Effector CD4-positive, alpha-beta T cell (primary cell): ENCODE measurements around the gene AVL9.

Experiments used
- DNase-seq: peaks from one replicate; pipeline ENCODE4 v3.0.0-alpha.2; 2020

AVL9 gene

DNA sequence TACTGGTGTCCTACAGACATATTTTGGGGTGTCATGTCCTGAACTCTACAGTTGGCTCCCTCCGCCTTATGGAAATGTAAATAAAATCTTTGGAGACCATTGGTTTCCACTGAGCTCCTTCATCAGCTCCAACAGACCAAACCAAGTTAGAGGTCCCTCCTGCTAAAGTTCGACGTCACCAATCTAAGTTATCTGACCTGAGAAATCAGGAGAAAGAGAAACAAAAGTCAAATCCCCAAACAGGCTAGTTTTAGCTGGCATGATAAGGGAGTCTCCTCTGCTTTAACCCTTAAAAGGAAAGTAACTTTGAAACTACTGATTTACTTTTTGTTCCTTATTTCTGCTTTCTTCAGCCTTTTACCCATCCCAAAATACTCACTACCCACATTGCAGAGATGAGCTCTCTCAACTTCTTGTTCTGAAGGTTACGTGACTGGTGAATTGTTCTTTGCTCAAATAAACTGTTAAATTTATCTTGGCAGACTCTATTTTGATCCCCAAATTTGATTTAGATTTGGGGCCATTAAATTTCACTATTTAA is 39.9 kb downstream of the AVL9 start:
- no peak for DNase-seq

DNA sequence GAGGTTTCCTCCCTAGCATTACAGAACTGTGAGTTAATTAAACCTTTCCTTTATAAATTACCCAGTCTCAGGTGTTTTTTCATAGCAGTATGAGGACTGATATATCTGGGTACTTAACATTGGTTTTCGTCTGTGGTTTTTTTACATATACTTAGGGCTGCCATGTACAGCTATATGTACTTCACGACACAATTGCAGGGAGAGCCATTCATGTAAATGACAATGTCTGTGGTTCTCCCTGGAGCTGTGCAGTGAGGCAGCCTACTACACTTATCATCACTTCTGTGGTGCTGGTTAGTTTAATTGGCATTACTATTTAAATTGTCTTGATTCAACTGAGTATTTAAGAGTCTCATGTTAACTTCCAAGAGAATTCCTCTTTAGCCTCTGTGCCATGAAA is 40.7 kb downstream of the AVL9 start:
- no peak for DNase-seq

DNA sequence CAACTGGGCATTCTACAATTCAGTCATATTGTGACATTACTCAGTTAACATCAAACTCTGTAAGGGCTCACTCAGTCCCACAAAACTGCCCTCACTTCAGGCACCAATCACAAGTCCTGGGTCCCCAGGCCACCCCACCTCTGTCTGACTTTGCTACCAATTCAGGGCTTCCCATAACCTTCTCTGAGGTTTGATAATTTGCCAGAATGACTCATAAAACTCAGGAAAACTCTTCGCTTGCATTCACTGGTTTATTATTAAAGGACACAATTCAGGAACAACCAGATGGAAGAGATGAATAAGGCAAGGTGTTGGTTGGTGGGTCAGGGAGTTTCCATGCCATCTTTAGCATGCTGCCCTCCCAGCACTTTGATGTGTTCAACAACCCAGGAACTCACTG is 41.3 kb downstream of the AVL9 start:
- DNase-seq = no peak

DNA sequence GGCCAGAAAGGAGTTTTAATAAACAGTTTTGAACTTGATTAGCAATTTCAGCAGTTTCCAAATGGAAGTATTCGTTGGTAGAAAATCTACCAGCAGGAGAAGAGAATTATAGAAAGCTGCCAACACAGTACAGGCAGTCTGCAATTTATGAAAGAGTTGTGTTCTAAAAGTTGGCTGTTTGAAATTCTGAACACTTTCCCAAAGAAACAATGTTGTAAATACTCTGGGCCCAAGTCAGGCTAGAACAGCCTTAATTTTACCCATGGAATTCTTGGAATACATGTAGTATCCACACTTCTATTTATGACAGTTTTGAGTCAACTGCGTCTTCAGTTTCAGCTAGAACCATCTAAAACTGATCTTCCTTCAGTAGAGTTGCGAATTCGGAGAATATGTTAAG is 42.5 kb downstream of the AVL9 start:
- DNase-seq = no peak

DNA sequence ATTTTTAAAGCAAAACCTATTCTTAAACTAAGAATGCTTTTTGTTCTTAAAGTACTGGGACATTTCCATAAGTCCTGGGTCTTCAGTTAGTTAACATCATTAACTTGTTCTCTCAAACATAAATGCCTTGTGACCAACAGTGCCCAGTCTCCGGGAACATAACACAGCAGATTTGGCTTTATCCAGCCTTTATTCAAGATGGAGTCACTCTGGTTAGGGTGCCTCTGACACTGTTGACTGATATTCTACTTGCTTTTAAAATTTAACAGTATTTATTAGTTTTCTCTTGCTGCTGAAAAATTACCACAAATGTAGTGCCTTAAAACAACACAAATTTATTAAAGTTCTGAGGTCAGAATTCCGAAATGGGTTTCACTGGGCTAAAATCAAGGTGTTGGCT is 44.1 kb downstream of the AVL9 start:
- no peak for DNase-seq

DNA sequence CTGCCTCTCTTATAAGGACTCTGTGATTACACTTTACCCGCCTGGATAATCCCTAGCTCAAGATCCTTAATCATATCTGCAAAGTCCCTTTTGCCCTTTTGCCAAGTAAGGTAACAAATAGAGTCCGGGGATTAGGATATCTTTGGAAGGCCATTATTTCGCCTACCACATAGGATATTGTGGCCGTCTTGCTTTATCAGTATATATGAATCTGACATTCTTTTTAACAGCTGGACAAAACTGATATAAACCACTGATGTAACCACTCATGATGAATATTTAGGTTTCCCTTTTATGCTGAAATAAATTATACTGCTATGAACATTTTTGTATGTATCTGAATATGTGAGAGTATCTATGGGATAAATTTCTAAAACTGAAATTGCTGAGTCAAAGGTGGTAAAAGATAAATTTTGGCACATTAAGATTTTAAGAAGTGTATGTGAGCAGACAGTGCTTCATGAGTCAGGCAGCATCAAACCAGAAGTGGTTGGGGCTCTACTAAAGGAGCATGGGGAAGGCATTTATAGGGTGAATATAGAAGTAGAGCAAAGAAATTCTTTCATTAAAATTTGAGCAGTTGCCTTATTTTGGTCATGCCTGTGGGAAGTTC is 44.7 kb downstream of the AVL9 start:
- DNase-seq = no peak

DNA sequence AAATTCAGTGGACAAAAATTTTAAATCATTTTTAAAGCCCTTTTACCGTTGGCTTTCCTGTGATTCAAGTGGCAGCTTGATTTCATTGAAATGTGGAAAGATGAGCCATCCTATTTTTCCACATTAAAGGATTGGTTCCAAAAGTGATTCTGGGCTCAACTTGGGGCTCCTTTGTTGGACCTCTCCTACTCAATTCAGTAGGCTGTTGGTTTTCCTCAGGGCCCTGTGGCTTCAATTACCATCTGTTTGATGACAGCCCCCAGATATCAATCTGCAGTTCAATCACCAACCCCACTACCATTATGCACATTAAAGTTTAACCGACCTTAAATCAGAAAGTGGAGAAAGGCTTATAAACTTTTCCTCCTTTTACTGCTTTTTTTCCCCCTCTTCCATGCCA is 47.3 kb downstream of the AVL9 start:
- DNase-seq = no peak

DNA sequence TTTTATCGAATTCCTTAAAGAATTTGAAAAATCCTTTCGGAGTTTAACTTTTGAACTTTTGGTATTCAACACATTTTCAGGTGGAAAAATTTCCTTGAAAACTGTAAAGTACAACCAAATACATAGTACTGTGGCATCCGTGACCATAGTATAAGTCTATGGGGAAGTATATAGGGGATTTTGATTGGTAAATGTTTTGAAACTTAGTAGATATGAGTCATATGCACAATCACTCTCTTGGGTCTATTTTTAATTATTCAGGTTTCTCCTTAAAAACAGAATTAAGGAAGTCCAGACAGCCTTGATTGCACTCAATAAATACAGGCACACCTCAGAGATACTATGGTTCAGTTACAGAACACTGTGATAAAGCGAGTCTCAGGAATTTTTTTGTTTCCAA is 64.2 kb downstream of the AVL9 start:
- DNase-seq = no peak

DNA sequence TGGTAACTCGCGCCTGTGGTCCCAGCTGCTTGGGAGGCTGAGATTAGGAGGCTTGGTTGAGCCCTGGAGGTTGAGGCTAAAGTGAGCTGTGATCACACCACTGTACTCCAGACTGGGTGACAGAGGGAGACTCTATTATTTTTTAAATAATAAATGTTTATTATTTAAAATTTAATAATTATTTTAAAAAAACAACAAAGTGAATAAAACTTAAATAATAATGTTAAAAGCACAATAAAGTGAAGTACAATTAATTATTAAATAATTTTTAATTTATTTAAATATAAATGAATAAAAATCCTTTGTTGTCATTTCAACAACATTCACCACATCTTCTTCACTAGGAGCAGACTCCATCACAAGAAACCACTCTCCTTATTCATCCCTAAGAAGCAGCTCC is 64.8 kb downstream of the AVL9 start:
- no peak for DNase-seq

DNA sequence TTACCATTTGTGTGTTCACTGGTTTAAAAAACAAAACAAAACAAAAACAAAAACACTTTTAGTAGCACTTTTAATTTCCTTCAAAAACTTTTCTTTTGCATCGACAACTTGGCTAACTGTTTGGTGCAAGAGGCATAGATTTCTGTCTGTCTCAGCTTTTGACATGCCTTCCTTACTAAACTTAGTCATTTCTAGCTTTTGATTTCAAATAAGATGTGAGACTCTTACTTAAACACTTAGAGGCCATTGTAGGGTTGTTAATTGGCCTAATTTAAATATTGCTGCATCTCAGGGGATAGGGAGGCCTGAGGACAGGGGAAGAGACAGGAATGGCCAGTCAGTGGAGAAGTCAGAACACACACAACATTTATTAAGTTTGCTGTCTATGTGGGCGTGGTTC is 66.3 kb downstream of the AVL9 start:
- DNase-seq = no peak

DNA sequence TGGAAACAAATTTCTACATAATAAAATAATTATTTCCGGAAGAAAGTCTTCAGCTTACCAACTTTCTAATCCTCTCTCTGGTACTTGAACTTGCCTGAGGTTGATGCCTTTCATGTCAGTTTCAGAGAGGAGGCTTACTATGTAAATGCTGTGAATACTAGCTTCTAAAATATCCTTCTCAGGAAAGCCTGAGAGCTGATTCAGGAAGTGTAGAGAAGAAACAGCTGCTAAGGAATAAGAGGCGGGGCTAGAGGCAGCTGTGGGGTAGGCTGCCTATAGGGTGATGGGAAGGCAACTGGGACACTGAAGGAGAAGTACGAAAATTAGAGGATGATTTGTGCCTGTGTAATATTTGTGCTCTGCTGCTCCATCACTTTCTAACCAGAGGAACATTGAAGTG is 69.3 kb downstream of the AVL9 start:
- no peak for DNase-seq

DNA sequence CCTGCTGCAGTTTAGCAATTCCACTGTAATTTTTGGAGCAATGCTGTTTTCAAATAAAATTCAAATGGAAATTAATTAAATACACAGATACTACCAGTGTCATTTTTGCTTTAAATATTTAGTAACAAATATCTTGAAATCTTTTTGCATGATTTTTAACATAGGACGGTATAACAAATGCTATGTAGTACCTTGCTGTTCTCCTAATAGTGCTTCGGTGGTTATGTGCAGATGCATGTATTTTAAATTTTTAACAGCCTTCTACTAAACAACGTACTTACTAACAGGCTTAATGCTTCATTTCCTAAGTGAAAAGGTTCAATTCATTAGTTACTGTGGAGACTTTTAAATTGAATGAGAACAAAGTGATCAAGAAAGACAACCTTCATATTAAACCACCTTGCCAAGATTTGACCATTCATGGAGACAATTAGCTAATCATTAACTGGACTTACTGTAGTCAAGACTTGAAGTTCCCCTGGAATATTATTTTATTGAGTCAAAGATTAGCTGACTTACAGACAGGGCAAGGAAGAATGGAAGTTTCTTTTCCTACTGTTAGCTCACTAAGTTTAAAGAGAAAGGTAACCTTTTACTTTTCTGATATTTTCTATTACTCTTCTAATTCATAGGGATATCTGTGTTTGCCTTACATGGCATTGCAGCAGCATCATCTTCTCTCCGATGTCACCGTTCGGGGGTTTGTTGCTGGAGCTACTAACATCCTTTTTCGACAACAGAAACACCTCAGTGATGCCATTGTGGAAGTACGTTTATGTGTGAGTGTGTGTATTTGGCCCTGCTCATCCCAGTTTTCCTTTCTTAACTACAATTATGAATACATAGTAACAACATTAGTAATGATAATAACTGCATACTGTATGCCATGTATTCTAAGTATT is 74.3 kb downstream of the AVL9 start:
- DNase-seq = no peak

DNA sequence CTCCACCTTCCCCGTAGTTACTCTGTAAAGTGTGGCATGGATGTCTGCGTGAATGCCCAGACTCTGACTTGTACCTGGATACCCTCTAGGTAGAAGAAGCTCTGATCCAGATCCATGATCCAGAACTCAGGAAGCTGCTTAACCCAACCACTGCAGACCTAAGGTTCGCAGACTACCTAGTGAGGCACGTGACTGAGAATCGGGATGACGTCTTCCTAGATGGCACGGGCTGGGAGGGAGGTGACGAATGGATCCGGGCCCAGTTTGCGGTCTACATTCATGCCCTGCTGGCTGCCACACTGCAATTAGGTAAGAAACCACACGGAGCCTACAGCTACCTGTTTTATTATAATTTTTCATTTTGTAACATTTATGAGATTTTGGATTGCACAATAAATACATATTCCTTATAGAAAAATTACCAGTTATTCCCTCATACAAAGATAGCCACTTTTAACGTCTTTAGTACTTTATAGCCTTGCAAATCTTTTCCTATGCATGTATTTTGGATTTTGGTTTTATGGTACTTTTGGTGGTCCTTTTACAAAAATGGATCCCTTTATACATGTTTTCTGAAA is 77.9 kb downstream of the AVL9 start:
- no peak for DNase-seq

DNA sequence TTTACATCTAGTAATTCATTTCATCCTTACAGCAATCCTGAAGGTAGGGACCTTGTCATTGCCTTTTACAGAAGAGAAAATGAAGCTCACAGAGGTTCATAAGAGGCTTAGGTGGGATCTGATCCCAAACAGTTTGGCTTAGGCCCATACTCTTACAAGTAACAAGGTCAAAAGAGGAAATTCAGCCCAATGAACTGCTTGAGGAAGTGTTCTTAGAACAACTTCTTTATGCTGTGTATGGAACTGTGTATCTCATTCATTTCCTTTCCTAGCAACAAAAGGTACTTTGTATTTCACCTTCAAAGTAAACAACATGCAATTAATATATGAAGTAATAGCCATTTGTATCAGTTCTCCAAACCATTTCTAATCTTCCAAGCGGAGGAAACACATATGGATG is 79.3 kb downstream of the AVL9 start:
- no peak for DNase-seq

DNA sequence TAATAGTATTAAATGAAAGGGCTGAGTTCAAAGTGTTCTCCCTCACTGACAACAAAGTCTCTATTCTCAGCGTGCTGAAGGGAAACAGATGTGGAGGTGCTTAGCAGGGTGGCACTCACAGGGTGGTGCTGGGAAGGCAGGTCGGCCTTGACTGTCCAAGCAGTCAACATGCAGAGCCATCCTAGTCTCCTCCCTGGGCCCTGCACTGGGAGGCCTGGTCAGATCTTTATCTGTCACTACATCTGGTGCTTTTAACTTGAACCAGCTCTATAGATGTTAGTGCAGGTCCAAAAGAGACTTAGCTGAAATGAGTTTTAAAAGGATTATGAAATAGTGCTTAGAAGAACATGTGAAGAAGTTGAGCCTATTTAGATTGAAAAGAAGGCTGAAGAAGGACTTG is 82.1 kb downstream of the AVL9 start:
- DNase-seq = no peak

DNA sequence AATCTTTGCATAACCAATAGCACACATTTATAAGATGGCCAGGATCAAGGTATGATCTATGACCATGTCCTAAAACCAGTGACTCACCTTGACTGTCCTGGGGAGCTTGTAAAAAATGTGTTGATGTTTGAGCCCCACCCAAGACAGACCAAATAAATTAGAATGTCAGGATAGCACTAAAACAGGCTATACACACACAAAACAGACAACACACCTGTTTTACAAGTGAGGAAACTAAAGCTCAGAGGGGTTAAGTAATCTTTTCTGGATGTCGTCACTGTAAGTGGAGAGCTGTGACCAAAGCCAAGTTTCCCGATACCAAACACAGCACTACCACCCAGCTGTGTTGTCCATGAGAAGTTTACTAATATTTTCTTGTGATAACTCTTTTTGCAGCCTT is 84.5 kb downstream of the AVL9 start:
- no peak for DNase-seq

DNA sequence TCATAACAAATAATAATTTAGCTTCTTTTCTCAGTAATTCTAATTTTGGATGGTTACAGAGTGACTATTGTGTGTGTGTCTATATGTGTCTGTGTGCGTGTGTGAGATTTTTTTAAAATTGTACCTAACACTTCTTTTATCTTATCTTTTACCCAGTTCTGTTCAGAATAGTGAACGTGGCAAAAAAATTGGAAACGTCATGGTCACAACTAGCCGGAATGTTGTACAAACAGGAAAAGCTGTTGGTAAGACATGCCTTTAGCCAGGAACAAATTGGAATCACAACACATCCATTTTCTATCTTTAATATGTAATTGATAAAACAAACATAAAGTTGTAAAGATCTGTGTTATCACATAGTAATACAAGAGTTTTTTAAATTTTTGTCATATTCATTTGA is 85.4 kb downstream of the AVL9 start:
- no peak for DNase-seq

DNA sequence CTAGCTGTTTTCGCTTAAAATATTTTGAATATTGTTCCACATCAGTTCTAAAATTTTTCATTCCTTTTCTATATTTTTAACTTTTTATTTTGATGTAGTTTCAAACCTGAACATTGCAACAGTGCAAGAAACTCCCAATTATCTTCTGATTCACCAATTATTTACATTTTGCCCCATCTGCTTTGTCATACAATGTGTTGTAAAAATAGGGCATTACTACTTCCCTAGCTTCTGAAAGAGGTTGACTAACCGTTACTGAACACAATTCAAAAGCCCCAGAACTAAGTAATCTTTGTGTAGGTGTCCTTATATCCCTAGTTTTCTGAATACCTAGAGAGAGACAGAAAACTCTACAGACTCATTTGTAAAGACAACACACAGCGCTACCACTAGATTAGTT is 86.7 kb downstream of the AVL9 start:
- DNase-seq = no peak

DNA sequence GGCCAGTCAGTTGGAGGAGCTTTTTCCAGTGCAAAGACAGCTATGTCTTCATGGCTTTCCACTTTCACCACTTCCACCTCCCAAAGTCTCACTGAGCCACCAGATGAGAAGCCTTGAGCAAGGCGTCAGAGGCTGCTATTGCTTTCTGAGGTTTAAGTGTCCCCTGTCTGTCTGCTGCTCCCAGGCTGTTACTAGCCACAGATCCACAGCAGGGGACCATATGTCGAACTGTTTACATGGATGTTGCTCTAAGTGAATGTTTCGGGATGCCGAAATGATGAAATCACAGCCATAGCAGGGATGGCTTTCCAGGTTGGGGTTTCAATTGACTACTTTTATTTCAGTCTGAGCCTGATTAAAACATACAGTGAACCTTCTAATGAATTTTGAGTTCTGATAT is 88.5 kb downstream of the AVL9 start:
- DNase-seq = no peak

DNA sequence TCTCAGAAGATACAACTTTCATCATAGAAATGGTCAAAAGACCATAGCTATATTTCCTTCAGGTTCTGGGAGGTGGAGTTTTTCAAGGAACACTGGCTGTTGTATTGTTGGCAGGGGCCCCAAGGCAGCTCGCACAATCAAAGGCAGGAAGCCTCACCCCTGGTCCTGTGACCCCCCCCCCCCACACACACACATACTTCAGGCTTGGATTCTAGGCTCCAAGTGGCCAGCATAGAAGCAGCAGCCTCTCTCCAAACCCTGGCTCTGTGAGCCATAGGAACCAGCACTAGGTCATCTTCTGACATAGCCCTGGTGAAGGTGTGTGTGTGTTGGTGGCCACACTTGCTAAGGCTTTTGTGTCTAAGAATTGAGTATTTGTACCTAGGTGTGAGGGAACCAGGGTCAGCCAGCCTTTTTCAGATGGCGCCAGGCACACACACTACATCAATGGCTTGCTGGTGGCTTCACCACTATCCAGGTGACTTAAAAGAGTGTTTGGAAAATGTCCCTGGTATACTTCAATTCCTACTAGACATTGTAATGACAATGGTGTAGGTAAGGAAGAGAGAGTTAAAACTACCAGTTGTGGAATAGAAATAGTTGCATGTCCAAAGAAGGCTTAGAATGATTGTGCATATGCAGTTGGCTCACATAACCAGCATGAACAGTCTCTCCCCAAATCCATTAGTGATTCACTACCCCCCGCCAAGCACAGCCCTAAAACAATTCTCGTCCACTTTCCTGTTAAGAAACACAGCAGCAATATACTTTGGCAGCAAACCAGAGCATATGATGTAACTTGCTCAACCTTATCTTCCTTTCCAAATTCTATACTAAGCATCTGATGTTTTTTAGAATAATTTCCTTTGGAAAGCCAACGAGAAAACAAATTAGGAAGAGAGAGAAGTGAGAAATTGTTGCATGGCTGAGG is 91.3 kb downstream of the AVL9 start:
- DNase-seq = no peak

DNA sequence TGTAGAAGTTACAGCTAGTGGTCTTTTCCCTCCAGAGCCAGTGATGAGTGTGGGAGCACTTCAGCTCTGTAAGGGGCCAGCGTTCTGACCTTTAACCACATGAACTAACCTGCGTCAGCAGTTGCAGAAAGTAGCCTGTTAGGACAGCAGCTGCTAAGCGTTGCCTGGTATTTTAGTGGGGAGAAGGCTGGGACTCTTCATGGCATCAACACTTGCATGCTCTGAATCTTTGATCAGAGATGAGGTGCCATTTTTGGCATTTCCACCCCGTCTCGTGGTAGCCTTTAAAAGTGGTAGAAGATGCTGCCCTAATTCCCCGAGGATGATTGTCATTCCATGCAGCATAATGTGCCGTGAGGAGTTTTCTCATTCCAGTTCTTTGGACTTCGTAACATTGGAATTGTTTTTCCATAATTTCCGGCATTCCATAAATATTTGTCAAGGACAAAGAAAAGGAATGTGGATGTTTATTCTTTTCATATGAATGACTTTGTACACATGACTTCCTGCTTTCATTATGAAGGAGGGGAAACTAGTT is 92.2 kb downstream of the AVL9 start:
- no peak for DNase-seq

DNA sequence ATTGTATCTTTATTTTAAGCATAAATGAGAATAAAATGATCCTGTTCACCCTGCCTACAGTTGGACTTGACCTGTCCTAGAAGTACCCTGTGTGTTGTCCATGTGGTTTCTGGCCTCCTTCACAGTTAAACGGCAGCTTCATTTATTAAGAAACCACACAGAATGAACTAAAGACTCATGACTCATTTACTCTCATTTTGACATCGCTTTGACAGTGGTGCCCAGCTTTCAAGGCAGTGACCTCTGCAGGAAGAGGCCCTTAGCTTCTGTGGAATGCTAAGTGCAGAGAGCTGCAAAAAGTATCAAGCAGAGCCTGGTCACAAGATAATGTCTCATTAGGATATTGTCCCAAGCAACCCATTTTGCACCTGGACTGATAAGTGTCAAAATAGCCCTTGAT is 93.4 kb downstream of the AVL9 start:
- no peak for DNase-seq

DNA sequence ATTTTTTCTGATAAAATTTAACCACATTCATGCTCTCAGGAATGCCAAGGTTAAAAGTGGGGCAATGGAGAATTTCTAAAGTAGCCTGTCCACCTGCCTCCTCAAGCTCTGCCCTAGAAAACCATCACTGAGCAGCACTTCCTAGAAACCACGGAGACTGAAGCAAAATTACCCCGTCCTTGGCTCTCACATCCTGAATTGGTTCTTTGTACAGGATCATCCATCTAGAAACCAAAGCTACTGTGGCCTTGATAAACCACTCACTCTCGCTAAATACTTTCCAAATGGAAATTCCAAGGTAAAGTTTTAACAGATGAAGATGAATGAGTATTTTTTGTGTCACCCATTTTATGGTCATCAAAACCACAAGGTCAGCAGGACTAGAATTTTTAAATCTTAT is 96.6 kb downstream of the AVL9 start:
- no peak for DNase-seq
